ENCODE results near the gene CYP1A2. TPM values are rescaled to one million over a fixed set of nuclear protein-coding genes. Genes with fewer than 3 reads are reported as not detected.

CYP1A2 gene
- total and polyA plus RNA-seq, 9 of the 15 experiments (the other 6 are each of a cell fraction or from before 2014, with no cell fraction given) = not detected

- ATAC-seq (no peak), FAIRE-seq (no peak), DNase-seq (ENCODE audit: extremely low read depth in 1 of 4, low spot score in 3 of 4) (no peak)
- no TSS peak for BruUV-seq (replicated peaks)
- H3K27me3 ChIP-seq (ENCODE audit: control insufficient read depth in 2 of 2, insufficient read depth in 2 of 2, low read length in 2 of 2) = no peaks in the 10 kb centered on the region
- peaks cover 0 to 43% of the 10 kb centered on the region in 2 experiments; a peak in 3 of 5 replicates for H3K4me1 ChIP-seq (replicated peaks in 1 of 2; ENCODE audit: control insufficient read depth in 2 of 2, insufficient read depth in 2 of 2, low read length in 2 of 2)
- POLR2A ChIA-PET = interaction anchor here (1.2 kb wide), 1 partner anchor 103 kb away, joined by 5 read pairs; the partner anchor contains the start of gene FAM219B
- peaks cover 10% of the 10 kb centered on the region for H3K9me1 ChIP-seq (ENCODE audit: control insufficient read depth, insufficient read depth, low read length)
- peaks cover 62% of the 10 kb centered on the region; the same call in 2 of the 3 replicates for H3K36me3 ChIP-seq (ENCODE audit: control insufficient read depth, insufficient read depth, low read length)
- CTCF ChIA-PET (ENCODE audit: low intra/inter-chr PET ratio) = no interaction called here
- H4K20me1 ChIP-seq (replicated peaks; ENCODE audit: control insufficient read depth, insufficient read depth, low read length) = peaks cover 9% of the 10 kb centered on the region
- H3K79me2 ChIP-seq (ENCODE audit: control insufficient read depth, insufficient read depth, low read length) = no peaks in the 10 kb centered on the region
- in situ Hi-C loops (cut with MboI) = no loop called here
- H3K4me3 ChIP-seq = no peak overlapping the region
- TF ChIP-seq, protein P1, sequence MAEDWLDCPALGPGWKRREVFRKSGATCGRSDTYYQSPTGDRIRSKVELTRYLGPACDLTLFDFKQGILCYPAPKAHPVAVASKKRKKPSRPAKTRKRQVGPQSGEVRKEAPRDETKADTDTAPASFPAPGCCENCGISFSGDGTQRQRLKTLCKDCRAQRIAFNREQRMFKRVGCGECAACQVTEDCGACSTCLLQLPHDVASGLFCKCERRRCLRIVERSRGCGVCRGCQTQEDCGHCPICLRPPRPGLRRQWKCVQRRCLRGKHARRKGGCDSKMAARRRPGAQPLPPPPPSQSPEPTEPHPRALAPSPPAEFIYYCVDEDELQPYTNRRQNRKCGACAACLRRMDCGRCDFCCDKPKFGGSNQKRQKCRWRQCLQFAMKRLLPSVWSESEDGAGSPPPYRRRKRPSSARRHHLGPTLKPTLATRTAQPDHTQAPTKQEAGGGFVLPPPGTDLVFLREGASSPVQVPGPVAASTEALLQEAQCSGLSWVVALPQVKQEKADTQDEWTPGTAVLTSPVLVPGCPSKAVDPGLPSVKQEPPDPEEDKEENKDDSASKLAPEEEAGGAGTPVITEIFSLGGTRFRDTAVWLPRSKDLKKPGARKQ (CRISPR knock-in tag; IDR thresholded peaks at IDR 0.05) = no peak
- TF ChIP-seq, protein P2, sequence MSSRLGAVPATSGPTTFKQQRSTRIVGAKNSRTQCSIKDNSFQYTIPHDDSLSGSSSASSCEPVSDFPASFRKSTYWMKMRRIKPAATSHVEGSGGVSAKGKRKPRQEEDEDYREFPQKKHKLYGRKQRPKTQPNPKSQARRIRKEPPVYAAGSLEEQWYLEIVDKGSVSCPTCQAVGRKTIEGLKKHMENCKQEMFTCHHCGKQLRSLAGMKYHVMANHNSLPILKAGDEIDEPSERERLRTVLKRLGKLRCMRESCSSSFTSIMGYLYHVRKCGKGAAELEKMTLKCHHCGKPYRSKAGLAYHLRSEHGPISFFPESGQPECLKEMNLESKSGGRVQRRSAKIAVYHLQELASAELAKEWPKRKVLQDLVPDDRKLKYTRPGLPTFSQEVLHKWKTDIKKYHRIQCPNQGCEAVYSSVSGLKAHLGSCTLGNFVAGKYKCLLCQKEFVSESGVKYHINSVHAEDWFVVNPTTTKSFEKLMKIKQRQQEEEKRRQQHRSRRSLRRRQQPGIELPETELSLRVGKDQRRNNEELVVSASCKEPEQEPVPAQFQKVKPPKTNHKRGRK (tag; IDR thresholded peaks at IDR 0.05) = no peak
- TF ChIP-seq POLR2G (IDR thresholded peaks at IDR 0.05; ENCODE audit: low read depth, low read length) = 0 out of 2 replicates have a peak, but pooled peaks have one; percentile 39
- no peaks in the 10 kb centered on the region for H3K9me3 ChIP-seq (replicated peaks; ENCODE audit: control insufficient read depth, insufficient read depth, low read depth, low read length)
- 93% methylated on average over 27 of the region's 31 CpGs for WGBS (ENCODE audit: insufficient coverage, low coverage, missing lambda C conversion rate)
- no peak overlapping the region for H3K4me2 ChIP-seq (ENCODE audit: insufficient read depth, low read length)
- no peak overlapping the region for H3K27ac ChIP-seq (ENCODE audit: extremely low read depth, low read depth, low read length)
- H2AFZ ChIP-seq (ENCODE audit: low read depth, low read length) = no peak overlapping the region
- H3K9ac ChIP-seq (ENCODE audit: insufficient read depth in 1 of 2, low read depth in 2 of 2, low read length in 2 of 2) = no peak overlapping the region; a peak in 1 of 4 replicates
- intact Hi-C loops (cut with micrococcal nuclease) = no loop called here
Observed at GRCh38 chr15:74802862-74803447, 54.3 kb downstream of the CYP1A2 start.

Measured in K562 (cell line).